ENCODE results near the gene LGR6. TPM values are rescaled to one million over a fixed set of nuclear protein-coding genes. Genes with fewer than 3 reads are reported as not detected.
"Not testable (repeated sequence)": the region's sequence is repeated elsewhere in the genome, so short reads cannot be mapped to it uniquely, and the experiment has no call there.

The LGR6 gene
- total RNA-seq, 1 donor from 2014 or later = not detected

DNA sequence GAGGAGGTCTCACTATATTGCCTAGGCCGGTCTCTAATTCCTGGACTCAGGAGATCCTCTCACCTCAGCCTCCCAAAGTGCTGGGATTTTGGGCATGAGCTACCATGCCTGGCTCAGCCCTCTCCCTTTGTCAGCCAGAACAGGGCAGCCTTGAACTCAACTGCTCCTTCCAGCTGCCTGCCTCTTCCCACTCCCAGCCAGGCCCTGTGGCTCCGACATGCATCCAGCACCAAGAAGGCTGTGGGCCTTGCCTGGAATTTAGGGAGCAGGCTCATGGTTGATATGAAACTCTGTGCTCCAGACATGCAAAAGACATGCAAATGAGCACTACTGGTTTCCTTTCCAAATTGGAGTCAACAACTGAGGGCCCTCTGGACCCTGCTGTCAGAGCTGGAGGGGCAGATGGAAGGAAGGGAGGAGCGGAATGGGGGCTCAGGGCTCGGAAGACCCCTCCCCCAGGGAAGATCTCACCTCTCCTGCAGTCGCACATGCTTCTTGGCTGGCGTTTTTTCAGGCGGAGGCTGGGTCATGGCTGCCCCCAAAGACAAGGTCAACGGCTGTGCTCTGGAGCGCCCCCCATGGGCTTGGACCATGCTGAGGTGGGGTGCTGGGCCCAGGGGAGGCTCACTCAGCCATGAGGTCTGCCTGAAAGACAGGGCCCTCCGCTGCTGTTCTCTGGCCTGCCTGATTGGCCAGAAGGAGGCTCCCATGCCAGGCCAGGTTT lies 34.6 kb upstream of the LGR6 start:
- DNase-seq (ENCODE audit: extremely low read depth, low read depth, low spot score) = no peak

DNA sequence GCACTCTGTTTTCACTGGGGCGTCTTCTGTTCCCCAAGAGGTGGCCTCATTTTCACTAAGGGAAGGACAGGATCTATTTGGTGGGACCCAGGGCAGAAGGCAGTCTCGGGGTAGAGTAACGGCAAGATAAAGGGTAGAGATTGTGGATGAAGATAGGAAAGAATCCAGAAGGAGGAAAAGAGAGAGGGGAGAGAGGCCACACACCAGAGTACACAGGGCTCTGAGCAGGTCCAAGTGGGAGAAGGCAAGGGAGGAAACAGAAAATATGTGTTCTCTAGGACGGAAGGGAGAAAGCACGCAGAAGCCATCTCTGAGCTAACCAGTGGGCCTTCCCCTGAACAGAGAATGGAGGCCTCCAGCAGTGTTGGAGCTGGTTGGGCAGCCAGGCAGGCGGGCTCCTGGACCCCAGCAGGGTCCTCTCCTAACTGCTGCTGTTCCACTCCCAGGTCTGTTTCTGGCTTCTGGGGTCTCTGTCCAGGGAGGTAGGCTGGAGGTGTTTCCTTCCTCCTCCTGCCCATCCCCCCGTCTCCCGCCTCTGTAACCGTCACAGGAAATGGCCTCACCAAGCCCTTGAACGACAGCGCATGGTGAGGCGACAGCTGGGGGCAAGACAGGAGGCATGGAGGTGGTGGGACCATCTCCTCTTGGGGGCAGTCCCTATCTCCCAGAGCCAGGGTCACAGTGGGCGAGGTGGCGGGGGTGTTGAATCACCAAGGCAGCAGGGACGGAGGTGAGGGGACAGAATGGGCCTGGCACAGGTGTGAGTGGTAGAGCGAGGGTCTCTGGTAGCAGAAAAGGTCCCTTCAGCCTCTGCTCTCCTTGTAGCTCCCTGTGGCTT lies 33.8 kb upstream of the LGR6 start:
- DNase-seq (ENCODE audit: extremely low read depth, low read depth, low spot score) = no peak

DNA sequence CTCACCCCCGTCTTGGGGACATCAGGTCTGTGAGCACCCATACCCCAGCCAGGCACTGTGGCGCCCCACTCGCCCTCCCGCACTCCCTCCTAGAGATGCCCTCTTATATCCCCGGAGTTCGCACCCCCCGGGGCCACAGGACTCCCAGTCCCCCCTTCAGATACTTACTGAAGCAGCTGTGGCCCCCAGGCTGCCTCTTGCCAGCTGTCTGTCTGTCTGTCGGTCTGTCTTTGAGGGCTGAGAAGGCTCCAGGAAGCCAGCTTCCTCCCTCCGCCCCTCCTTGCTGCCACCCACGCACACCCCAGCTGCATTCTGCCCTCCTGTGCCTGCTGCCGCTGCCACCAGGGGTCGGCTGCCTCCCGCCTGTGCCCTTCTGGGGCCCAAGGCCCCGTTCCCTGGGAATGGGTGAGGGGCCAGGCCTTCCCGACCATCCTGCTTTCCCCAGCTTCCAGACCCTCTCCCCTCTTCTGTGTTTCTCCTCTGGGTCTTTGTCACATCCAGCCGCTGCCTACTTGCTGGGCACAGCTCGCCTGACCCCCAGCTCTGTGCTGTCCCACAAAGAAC lies 33.1 kb upstream of the LGR6 start, which contains the start of gene PTPN7:
PTPN7 (minus strand) TSS at position 226 of the 564 bp plus-strand sequence. CDS start 1,200 bp downstream, outside the sequence.
- DNase-seq (ENCODE audit: extremely low read depth, low read depth, low spot score) = no peak

DNA sequence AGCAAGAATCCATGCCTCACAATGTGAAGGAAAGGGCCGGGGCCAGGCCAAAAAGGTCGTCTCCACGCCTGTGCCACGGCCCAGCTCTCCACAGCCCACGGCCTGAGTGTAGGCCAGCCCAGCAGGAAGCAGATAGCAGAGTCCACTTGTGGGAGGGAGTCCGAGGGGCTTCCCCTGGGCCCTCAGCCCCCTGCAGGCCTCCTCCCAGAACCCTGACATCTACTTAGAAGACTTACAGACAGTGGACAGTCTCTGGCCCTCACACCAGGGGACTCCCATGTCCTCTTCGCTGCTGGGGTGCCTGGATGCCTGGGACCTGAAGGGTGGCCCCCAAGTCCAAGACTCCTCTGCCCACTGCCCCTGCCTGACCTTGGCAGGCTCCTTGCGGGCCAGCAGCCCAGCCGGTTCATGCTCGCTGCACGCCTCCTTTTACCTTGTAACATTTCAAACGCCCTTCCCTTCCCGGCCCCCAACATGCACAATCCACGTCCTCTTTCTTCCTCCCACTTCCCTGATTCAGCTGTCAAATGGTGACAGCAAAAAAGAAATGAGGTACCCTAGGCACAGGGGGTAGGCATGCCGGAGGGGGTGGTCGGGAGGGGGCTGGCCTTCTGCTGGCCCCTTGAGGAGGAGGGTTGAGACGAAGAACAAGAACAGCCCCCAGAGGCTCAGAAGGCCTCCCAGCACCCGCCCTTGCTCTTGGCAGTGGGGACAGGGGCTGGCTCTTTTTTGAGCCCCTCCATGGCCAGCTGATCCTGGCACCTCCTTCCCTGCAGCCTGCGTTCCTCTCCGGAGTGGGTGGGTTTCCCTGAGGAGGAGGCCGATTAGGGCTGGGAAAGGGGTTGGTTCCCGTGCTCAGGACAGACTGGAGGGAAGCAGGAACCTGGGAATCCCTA lies 32.2 kb upstream of the LGR6 start:
- DNase-seq (ENCODE audit: extremely low read depth, low read depth, low spot score) = no peak

DNA sequence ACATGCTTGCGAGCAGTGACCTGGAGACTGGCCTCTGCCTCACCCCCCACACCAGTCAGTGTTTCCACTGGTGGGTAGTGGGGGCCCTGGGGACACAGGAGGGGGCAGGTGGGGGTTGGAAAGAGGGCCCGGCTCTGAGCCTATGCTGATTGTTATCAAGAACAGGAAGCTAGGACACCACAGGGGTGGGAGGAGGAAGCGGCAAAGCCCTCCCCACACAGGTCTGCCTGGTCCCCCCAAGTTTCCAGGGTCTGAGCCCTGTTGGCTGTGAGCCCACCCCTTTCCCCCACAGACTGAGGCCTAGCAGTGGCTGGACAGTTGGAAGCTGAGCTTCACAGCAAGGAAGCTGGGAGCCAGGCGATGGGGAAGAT lies 31.6 kb upstream of the LGR6 start:
- no peak for DNase-seq (ENCODE audit: extremely low read depth, low read depth, low spot score)

DNA sequence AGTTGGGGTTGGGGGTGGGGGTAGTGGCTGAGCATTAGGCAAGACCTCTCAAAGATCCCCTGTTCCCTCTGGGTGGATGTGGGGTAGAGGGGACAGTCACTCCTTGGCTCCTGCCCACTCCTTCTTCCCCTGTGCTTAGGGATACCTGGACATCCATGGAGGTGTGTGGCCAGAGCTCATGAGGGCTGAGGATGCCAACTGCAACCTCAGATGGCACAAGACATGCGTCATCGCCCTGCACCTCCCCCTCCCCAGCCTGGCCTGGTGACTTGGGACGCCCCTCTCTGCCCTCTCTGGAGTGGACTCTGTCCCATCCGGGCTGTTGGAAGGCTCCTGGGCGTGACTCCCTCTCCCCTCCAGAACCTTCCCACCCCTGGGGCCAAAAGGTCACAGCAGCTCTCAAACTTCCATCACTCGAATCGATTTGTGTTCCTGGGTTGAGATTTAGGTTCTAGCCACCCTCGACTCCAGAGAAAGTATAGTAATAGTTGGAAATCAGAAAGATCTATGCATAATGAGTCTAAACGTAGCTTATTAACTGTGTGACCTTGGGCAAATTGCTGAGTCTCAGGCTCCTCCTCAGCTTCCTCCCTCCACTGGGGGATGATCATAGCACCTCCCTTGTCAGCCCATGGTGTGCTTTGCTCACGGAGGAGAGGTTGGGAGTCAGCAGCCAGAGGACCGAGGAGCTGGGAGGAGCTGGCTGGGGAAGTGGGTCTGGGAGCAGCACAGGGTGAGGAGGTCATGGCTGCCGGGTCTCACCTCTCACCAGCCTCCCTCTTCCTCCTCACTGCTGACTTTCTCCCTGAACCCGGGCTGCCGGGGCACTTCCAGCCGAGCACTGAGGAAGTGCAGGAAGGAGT lies 30.9 kb upstream of the LGR6 start:
- no peak for DNase-seq (ENCODE audit: extremely low read depth, low read depth, low spot score)

DNA sequence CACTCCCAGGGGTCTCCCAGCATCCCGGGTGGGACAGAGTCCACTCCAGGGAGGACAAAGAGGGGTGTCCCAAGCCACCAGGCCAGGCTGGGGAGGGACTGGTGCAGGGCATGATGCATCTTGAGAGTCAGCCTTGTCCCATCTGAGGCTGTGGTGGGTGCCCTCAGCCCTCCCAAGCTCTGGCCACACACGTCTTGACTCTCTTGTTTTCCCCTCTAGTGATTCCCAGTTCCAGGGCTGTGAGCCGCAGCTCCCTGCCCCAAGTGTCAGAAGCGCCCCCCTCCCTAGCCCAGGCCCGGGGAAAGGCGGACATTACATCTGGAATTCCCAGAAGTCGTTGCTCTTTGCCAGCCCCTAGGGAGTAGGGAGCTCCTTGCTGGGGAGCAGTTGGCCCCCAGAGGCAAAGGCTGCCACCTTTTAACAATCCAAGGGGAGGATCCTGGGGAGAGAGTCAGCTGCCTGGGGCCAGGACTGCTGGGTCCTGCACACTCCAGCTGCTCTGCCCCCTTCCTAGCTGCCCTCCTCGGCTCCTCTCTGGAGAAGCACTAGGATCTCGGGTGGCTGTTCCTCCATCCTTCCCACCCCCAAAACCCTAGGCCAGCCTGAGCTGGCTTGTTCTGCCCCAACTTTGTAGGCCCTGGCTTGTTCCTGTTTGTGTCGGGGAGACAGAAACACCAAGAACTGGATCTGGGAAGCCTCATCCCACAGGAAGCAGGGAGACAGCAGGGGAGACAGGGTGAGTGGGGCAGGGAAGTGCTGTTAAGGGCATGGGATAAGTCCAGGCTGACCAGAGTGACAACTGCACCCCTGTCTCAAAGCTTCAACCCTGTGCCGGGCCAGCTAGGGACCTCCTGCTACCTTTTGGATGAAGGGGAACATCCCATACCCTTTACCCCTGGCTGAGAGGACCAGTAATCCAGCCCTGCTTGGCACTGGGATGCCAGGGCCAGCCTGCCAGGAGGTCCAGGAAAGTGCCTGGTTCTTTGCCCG lies 30.0 kb upstream of the LGR6 start:
- no peak for DNase-seq (ENCODE audit: extremely low read depth, low read depth, low spot score)

DNA sequence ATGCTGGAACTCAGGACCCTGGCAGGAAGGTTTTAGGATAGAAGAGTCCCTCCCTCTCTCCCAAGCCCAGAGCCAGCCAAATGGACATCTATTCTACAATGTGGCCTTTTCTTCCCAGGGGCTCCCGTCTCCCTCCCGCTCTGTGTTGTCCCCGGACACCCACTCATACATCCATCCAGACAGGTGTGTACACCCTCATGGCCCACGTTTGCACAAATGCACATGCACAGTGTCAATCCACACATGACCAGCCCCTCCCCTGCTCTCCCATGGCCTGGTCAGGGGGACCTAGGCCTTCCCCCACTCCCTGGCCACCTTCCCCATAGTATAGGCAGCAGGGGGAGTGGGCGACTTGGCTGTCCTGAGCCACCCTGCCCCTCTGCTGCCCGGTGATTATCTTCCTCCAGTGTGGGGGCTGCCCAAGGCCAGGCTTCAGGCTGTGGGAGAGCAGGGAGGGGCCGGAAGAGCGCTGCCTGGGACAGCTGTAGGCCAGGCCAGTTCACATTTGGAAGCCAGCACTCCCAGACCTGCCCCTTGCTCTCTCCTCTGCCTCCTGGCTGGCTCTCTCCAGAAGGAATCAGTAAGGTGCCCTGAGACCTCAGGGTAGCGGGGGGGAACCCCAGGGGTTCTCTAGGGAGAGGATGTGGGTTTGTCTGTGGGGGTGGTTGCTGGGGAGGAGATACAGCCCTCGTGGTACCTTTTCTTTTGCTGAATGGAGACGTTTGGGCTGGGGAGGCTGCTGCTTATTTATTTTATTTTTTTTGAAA lies 29.1 kb upstream of the LGR6 start:
- no peak for DNase-seq (ENCODE audit: extremely low read depth, low read depth, low spot score)

DNA sequence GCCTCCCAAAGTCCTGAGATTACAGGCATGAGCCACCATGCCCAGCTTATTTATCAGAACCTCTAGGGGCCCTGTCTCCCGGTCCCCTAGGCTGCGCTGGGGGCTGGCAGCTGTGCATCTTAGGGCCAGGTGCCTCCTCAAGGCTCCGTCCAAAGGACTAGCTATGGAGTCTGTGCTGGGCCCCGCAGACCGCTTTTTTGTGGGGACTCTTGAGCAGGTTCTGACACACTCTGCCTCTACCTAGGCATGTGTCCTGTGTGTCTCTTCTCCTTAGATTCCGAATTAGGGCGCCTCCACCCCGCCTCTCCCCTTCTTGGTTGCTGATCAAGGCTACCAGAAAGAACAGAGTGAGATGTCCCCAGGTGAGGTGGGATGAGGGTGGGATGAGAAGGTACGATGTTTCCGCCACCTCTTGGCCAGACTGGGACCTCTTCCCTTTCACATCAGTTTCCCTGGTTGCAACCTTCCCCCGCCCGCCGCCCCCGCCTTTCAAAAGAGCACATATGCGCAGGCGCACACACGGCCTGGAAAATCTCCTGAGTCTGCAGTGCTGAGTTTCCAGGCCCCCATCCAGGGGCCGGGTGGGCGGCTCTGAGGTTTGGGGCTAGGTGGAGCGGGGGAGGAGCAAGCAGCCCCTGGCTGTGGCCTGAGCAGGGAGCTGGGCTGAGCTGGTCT lies 28.2 kb upstream of the LGR6 start:
- no peak for DNase-seq (ENCODE audit: extremely low read depth, low read depth, low spot score)

DNA sequence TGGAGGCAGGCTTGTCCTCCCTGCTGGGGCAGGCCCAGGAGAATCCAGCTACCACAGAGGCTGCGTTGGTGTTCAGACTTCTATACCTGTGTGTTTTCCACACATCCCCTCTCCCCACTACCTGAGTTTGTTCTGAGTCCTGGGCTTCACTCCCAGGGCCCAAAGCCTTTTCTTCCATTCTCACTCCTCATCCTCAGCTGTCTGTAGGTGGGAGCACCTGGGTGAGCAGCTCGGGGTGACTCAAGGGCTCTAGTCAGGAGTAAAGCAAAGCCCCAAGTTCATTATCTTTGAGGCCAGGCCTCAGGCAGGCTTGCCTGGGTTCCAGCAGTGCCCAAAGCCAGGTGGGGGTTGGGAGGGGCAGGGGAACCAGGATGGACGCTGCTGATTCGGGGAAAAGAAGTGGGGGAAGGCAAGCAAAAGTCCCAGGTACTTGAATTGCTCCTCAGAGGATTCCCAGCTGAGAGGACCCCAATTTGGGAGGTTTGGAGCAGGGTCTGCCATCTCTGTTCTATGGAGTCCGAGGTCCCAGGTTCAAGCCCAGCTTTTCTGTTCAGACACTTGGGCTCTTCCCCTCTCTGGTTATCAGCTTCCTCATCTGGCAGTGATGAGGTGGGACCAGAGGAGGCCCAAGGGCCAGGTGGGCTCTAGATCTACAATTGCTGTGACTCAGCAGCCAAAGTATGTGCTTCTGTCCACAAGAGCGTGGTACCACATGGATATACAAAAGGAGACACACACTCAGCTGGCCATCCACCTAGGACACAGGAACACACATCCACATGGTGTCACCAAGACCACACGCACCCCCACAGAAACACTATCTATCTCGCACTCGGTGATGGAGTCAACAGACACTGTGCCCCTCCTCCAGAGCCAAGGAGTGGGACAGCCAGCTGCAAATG lies 27.4 kb upstream of the LGR6 start:
- DNase-seq (ENCODE audit: extremely low read depth, low read depth, low spot score) = no peak

DNA sequence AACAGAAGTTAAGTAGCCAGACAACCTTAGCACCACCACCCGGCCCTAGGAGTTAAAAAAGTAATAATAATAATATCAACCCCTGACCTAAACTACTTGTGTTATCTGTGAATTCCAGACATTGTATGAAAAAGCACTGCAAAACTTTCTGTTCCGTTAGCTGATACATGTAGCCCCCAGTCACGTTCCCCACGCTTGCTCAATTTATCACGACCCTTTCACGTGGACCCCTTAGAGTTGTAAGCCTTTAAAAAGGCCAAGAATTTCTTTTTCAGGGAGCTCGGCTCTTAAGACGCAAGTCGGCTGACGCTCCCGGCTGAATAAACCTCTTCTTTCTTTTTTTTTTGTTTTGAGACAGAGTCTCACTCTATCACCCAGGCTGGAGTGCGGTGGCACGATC lies 26.5 kb upstream of the LGR6 start:
- DNase-seq (ENCODE audit: extremely low read depth, low read depth, low spot score) = not testable (repeated sequence)

DNA sequence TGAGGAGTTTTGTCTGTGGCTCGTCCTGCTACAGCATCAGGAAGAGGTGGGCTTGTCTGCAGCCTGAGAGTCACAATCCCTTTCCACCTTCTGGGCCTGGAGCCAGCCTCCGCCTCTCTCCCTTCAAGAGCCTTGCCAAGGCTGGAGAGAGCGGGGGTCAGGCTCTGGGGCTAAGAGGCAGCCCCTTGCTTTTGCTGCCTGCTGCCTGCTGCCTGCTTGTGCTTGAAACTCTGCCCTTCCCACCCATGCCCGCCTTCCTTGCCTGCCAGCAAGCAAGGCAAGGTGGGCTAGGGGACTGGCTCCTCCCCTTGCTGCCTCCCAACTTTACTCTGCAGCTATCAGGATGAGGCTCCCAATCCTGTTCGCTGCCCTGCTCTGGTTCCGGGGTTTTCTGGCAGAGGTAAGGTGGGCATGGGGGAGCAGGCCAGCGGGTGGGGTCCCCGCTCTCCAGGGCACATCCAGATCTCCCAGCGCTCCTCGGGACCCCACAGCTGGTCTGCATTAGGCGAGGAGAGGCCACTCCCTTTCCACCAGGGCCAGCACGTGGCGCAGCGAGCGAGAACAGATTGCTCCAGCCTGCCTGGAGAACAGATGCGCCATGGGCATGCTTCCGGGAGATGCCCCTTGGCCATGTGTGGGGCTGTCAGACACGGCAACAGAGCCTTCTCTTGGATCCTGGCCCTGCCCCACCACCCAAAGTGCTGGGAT lies 25.7 kb upstream of the LGR6 start:
- no peak for DNase-seq (ENCODE audit: extremely low read depth, low read depth, low spot score)

DNA sequence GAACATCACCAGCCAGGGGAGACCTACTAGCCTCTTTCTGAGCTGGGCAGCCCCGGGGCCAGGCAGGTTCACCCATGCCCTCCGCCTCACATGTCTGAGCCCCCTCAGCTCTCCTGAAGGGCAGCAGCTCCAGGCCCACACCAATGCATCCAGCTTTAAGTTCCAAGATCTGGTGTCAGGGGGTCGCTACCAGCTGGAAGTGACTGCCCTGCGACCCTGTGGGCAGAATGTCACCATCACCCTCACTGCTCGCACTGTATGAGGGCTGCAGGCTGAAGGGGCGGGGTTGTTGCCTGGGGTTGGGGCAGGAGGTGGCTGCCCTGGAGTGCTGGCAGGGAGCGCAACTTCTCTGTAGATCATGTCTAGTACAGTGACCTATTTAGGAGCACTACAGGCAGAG lies 24.7 kb upstream of the LGR6 start:
- DNase-seq (ENCODE audit: extremely low read depth, low read depth, low spot score) = no peak

DNA sequence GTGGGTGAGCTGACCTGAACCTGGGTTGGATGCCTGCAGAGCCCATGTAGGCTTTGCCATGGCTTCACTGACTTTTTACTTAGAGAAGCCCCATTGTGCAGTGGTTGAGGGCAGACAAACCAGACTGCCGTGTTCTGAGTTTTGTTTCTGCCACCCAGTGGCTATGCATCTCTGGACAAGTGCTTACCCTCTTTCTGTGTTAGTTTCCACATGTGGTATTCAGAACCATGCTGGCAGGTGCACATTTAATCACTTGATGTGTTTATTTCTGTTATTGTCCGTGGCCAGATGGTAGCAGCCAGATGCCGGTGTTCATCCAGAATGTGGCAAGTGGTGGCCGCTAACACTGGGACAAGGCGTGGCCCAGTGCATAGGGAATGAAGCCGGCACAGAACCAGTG lies 22.9 kb upstream of the LGR6 start:
- DNase-seq (ENCODE audit: extremely low read depth, low read depth, low spot score) = no peak

DNA sequence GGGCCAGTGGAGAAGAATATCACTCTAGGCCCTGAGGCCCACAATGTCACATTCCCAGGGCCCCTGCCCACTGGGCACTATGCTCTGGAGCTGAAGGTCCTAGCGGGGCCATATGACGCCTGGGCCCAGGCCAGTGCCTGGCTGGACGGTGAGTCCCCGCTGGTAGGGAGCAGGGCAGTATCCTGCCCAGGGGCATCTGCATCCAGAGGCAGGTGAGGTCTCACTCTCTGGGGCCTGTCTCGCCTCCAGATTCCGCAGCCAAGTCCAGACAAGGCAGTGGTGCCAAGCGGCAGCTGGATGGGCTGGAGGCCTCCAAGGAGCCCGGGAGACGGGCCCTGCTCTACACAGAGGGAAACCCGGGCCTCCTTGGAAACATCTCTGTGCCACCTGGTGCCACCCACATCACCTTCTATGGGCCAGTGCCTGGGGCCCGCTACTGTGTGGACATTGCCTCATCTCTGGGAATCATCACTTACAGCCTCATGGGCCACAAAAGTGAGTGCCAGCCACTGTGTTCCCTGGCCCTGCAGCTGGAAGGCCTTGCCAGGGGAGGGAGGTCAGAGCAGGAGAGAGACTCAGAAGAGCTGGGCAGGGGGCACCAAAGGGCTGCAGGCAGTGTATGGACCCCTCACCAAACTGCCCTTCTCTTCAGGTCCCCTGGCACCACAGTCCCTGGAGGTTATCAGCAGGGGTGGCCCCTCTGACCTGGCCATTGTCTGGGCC lies 22.1 kb upstream of the LGR6 start:
- no peak for DNase-seq (ENCODE audit: extremely low read depth, low read depth, low spot score)

Measured in glomerular endothelial cell (primary cell).